ENCODE data around the gene GDPD5.

Gene GDPD5

GRCh38 chr11:75399344-75400145 is 126.2 kb downstream of the GDPD5 start, which contains the start of gene RPS3:
TSS of gene RPS3 (plus strand) at chr11:75399518. CDS start at chr11:75399548, 30 bp downstream.
- peak; percentile 87 for DNase-seq (ENCODE audit: low read depth)

GRCh38 chr11:75398906-75399305 is 126.8 kb downstream of the GDPD5 start:
- no peak for DNase-seq (ENCODE audit: low read depth)

DNA sequence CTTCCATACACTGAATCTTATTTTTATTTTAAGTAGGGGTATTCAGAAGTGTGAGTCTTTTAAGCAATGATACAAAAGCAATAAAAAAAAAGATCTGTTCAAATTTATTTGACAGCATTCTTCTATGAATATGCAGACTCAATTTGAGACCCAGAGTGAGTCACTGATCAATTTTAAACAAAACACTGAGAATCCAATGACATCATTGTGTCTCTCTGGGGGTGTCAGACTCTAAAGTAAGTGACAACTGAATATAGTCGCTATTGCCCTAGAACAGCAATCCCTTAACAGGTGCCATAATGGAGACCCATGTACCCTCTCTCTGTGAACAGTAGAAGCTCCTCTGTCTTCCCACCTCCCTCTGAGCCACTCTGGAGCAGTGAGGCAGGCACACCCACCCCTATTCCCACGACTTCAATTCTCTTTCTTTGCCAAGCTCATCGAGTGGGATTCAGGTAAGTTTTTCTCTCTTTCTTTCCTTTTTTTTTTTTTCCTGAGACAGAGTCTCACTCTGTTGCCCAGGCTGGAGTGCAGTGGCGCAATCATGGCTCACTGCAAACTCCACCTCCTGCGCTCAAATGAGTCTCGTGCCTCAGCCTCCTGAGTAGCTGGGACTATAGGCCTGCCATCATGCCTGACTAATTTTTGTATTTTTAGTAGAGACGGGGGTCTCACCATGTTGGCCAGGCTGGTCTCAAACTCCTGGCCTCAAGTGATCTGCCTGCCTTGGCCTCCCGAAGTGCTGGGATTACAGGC is 131.5 kb downstream of the GDPD5 start:
- DNase-seq (ENCODE audit: low read depth): no peak

DNA sequence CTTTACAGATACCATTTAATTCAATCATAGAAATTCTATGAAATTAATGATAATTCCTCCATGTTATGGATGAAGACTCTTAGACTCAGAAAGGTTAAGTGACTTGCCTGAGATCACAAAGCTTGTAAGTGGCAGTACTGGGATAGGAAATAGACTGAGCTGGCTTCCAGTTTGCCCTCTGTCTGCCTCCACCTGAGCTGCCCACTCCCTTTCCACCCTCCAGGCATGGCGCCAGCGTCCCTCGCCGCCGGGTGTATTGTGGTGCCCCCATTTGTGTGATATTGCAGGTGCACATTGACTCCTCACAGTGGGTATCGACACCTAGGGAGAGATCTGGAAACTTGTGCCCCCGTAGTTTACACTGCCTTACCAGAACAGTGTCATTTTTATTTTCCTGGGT is 135.8 kb downstream of the GDPD5 start:
- no peak for DNase-seq (ENCODE audit: low read depth)

DNA sequence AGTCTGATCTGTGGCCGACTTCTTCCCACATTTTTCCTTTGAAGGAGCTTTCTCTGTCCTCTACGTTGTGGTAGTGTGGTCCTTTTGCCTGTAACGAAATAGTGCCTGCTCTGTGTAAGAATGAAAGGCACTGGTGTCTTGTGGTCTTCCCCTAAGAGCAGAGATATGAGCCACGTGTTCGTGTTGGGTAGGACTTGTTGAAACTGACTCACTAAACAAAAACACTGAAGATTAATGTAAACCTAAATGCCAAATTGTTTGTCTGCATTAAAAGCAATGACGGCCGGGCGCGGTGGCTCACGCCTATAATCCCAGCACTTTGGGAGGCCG is 136.5 kb downstream of the GDPD5 start:
- no peak for DNase-seq (ENCODE audit: low read depth)

- DNase-seq (ENCODE audit: low read depth): peak; percentile 71
Measured at GRCh38 chr11:75388386-75389275, 137.1 kb downstream of the GDPD5 start.

GRCh38 chr11:75387736-75388294 is 137.9 kb downstream of the GDPD5 start:
- no peak for DNase-seq (ENCODE audit: low read depth)

- DNase-seq (ENCODE audit: low read depth): no peak
Measured at GRCh38 chr11:75386942-75387630, 138.7 kb downstream of the GDPD5 start.
